ENCODE results near the gene DOCK10. TPM values are rescaled to one million over a fixed set of nuclear protein-coding genes. Genes with fewer than 3 reads are reported as not detected.
A peak's percentile ranks its signal among the peaks of the same experiment; 100 is the strongest.

Gene DOCK10
- total RNA-seq, 1 donor from 2014 or later, result 15.2 TPM

DNA sequence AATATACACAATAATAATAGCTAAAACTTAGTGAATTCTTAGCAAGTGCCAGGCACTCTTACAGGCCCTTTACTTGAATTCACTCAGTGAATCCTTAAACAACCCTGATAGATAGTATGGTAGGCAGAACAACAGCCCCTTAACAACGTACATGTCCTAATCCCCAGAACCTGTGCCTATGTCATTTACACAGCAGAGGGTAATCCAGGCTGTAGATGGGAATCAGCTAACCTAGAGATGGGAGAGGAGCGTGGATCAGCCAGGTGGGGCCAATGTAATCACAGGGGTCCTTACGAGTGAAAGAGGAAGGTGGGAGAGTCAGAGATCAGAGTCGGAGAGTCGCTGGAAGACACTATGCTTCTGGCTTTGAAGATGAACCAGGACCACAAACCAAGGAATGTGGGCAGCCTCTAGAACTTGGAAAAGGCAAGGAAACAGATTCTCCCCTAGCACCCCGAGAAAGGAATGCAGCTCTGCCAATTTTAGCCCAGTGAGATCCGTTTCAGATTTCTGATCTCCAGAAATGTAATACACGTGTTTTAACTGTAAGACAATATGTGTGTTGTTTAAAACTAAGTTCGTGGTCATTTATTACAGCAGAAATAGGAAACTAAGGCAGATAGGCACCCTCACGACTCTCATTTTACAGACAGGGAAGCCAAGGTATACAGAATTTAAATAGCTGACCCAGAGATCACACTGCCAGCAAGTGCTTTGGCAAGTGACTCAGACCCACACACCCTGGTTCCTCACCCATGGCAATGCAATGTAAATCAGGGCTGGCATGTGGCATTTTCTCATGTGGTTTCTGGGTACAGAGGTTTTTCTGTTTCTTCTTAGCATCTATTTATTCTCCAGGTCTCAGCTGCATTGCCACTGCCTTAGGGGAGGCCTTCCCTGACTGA lies 68.9 kb downstream of the DOCK10 start:
- no peak for DNase-seq (ENCODE audit: extremely low spot score, unreplicated experiment)
- Mint-ChIP-seq H3K27ac (ENCODE audit: unreplicated experiment) (peak overlapping the region; percentile 63), H3K4me3 (ENCODE audit: unreplicated experiment) (no peak overlapping the region), H3K27me3 (ENCODE audit: unreplicated experiment) (no peaks in the 10 kb centered on the region), H3K4me1 (ENCODE audit: unreplicated experiment) (peaks cover 16% of the 10 kb centered on the region), H3K9me3 (ENCODE audit: unreplicated experiment) (no peaks in the 10 kb centered on the region), H3K36me3 (ENCODE audit: unreplicated experiment) (no peaks in the 10 kb centered on the region)
- no peak for TF ChIP-seq CTCF (IDR thresholded peaks at IDR 0.05)

- Mint-ChIP-seq H3K27ac (ENCODE audit: unreplicated experiment) (no peak overlapping the region), H3K4me1 (ENCODE audit: unreplicated experiment) (peaks cover 24% of the 10 kb centered on the region), H3K9me3 (ENCODE audit: unreplicated experiment) (no peaks in the 10 kb centered on the region), H3K4me3 (ENCODE audit: unreplicated experiment) (no peak overlapping the region), H3K36me3 (ENCODE audit: unreplicated experiment) (no peaks in the 10 kb centered on the region), H3K27me3 (ENCODE audit: unreplicated experiment) (no peaks in the 10 kb centered on the region)
- TF ChIP-seq CTCF (IDR thresholded peaks at IDR 0.05), result no peak
- DNase-seq (ENCODE audit: extremely low spot score, unreplicated experiment), result no peak
Observed at GRCh38 chr2:224971214-224971613, 71.1 kb downstream of the DOCK10 start.

- no peak for TF ChIP-seq CTCF (IDR thresholded peaks at IDR 0.05)
- H3K36me3 Mint-ChIP-seq (ENCODE audit: unreplicated experiment), result no peaks in the 10 kb centered on the region
- no peaks in the 10 kb centered on the region for H3K9me3 Mint-ChIP-seq (ENCODE audit: unreplicated experiment)
- no peak overlapping the region for H3K4me3 Mint-ChIP-seq (ENCODE audit: unreplicated experiment)
- DNase-seq (ENCODE audit: extremely low spot score, unreplicated experiment), result no peak
- H3K27ac Mint-ChIP-seq (ENCODE audit: unreplicated experiment), result no peak overlapping the region
- peaks cover 24% of the 10 kb centered on the region for H3K4me1 Mint-ChIP-seq (ENCODE audit: unreplicated experiment)
- H3K27me3 Mint-ChIP-seq (ENCODE audit: unreplicated experiment), result no peaks in the 10 kb centered on the region
Observed at GRCh38 chr2:224970311-224970710, 72.0 kb downstream of the DOCK10 start.

- no peaks in the 10 kb centered on the region for H3K9me3 Mint-ChIP-seq (ENCODE audit: unreplicated experiment)
- DNase-seq (ENCODE audit: extremely low spot score, unreplicated experiment), result no peak
- no peak overlapping the region for H3K27ac Mint-ChIP-seq (ENCODE audit: unreplicated experiment)
- no peaks in the 10 kb centered on the region for H3K27me3 Mint-ChIP-seq (ENCODE audit: unreplicated experiment)
- no peaks in the 10 kb centered on the region for H3K36me3 Mint-ChIP-seq (ENCODE audit: unreplicated experiment)
- H3K4me3 Mint-ChIP-seq (ENCODE audit: unreplicated experiment), result no peak overlapping the region
- peaks cover 24% of the 10 kb centered on the region for H3K4me1 Mint-ChIP-seq (ENCODE audit: unreplicated experiment)
- TF ChIP-seq CTCF (IDR thresholded peaks at IDR 0.05), result no peak
Observed at GRCh38 chr2:224969633-224970260, 72.5 kb downstream of the DOCK10 start.

DNA sequence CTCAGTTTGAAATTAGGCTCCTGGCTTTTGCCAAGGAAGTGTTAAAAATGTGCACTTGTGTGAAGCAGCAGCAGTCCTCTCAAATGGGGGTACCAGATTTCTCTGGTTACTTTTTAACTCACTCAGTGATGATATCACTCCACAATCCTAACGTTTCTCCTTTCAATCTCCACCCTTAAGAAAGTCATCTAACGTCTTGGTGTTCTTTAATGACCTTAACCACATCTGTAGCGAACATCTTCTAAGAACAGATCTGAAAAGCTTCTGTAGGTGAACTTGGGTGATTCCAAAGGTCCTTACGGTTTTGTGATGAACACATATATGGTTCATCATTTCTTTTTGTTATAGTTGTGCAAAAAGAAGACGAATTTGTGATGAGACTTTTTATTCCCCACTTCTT lies 73.2 kb downstream of the DOCK10 start:
- no peak for TF ChIP-seq CTCF (IDR thresholded peaks at IDR 0.05)
- peaks cover 21% of the 10 kb centered on the region for H3K4me1 Mint-ChIP-seq (ENCODE audit: unreplicated experiment)
- H3K4me3 Mint-ChIP-seq (ENCODE audit: unreplicated experiment), result no peak overlapping the region
- no peaks in the 10 kb centered on the region for H3K36me3 Mint-ChIP-seq (ENCODE audit: unreplicated experiment)
- H3K9me3 Mint-ChIP-seq (ENCODE audit: unreplicated experiment), result no peaks in the 10 kb centered on the region
- H3K27me3 Mint-ChIP-seq (ENCODE audit: unreplicated experiment), result no peaks in the 10 kb centered on the region
- no peak overlapping the region for H3K27ac Mint-ChIP-seq (ENCODE audit: unreplicated experiment)
- DNase-seq (ENCODE audit: extremely low spot score, unreplicated experiment), result no peak

Data from osteocyte (in vitro differentiated cells).